Measurements from ENCODE around the gene NUP210. TPM values are rescaled to one million over a fixed set of nuclear protein-coding genes. Genes with fewer than 3 reads are reported as not detected.

The NUP210 gene
- total and polyA plus RNA-seq, 2 of the 13 experiments (the other 11 are each of a cell fraction or from before 2014, with no cell fraction given) = 31.6 to 35.2 TPM

GRCh38 chr3:13282986-13283876 is 136.9 kb downstream of the NUP210 start (continued):
- TF ChIP-seq MNT (IDR thresholded peaks at IDR 0.05) (no peak), ZBTB7B (CRISPR knock-in tag; IDR thresholded peaks at IDR 0.05) (peak; percentile 26; the same call in 1 of the 2 replicates), SP1 (IDR thresholded peaks at IDR 0.05) (no peak), SP1 (CRISPR knock-in tag; IDR thresholded peaks at IDR 0.05) (0 out of 2 replicates have a peak, but pooled peaks have one; percentile 19), ZGPAT (CRISPR knock-in tag; IDR thresholded peaks at IDR 0.05) (peak; percentile 43; the same call in 1 of the 2 replicates), PLRG1 (conservative IDR thresholded peaks at IDR 0.05) (no peak), SOX13 (IDR thresholded peaks at IDR 0.05) (no peak), SOX13 (CRISPR knock-in tag; conservative IDR thresholded peaks at IDR 0.05 in 1 of 2, IDR thresholded peaks at IDR 0.05 in 1 of 2) (peak in 1 of 2 experiments; percentile 7; a peak in 1 of 4 replicates), ISL2 (CRISPR knock-in tag; IDR thresholded peaks at IDR 0.05) (peak; percentile 54), CEBPG (CRISPR knock-in tag; IDR thresholded peaks at IDR 0.05) (no peak), CTCF (CRISPR knock-in tag; IDR thresholded peaks at IDR 0.05) (peak; percentile 61), ZNF687 (CRISPR knock-in tag; IDR thresholded peaks at IDR 0.05) (peak; percentile 48), ZBTB25 (CRISPR knock-in tag; IDR thresholded peaks at IDR 0.05) (no peak), ZNF224 (CRISPR knock-in tag; IDR thresholded peaks at IDR 0.05) (no peak), HIC2 (CRISPR knock-in tag; IDR thresholded peaks at IDR 0.05; ENCODE audit: low read depth) (0 out of 2 replicates have a peak, but pooled peaks have one; percentile 28), SMAD3 (CRISPR knock-in tag; IDR thresholded peaks at IDR 0.05) (no peak), RXRB (CRISPR knock-in tag; IDR thresholded peaks at IDR 0.05; ENCODE audit: borderline replicate concordance) (no peak)

Data from HepG2 (cell line).